ENCODE results near the gene ZNF816. TPM values are rescaled to one million over a fixed set of nuclear protein-coding genes. Genes with fewer than 3 reads are reported as not detected.
"Not testable (repeated sequence)": the region's sequence is repeated elsewhere in the genome, so short reads cannot be mapped to it uniquely, and the experiment has no call there.

Gene ZNF816
- total RNA-seq, 1 donor from 2014 or later: 9.0 TPM

GRCh38 chr19:52988506-52988905 lies 25.8 kb upstream of the ZNF816 start:
- H3K36me3 Mint-ChIP-seq (ENCODE audit: unreplicated experiment): peaks cover 48% of the 10 kb centered on the region
- H3K27ac Mint-ChIP-seq (ENCODE audit: unreplicated experiment): no peak overlapping the region
- H3K4me1 Mint-ChIP-seq (ENCODE audit: unreplicated experiment): peaks cover 25% of the 10 kb centered on the region
- H3K9me3 Mint-ChIP-seq (ENCODE audit: unreplicated experiment): peaks cover 16% of the 10 kb centered on the region
- no peak overlapping the region for H3K4me3 Mint-ChIP-seq (ENCODE audit: unreplicated experiment)
- no peak for DNase-seq (ENCODE audit: extremely low spot score, unreplicated experiment)
- H3K27me3 Mint-ChIP-seq (ENCODE audit: unreplicated experiment): no peaks in the 10 kb centered on the region
- no peak for TF ChIP-seq CTCF (IDR thresholded peaks at IDR 0.05)

- Mint-ChIP-seq H3K27ac (ENCODE audit: unreplicated experiment) (no peak overlapping the region), H3K4me3 (ENCODE audit: unreplicated experiment) (no peak overlapping the region), H3K9me3 (ENCODE audit: unreplicated experiment) (peaks cover 16% of the 10 kb centered on the region), H3K4me1 (ENCODE audit: unreplicated experiment) (peaks cover 14% of the 10 kb centered on the region), H3K36me3 (ENCODE audit: unreplicated experiment) (peaks cover 50% of the 10 kb centered on the region), H3K27me3 (ENCODE audit: unreplicated experiment) (no peaks in the 10 kb centered on the region)
- no peak for DNase-seq (ENCODE audit: extremely low spot score, unreplicated experiment)
- TF ChIP-seq CTCF (IDR thresholded peaks at IDR 0.05): no peak
Measured at GRCh38 chr19:52987221-52987620, 24.5 kb upstream of the ZNF816 start.

GRCh38 chr19:52983167-52983566 lies 20.5 kb upstream of the ZNF816 start:
- H3K9me3 Mint-ChIP-seq (ENCODE audit: unreplicated experiment): peaks cover 16% of the 10 kb centered on the region
- H3K4me3 Mint-ChIP-seq (ENCODE audit: unreplicated experiment); DNase-seq (ENCODE audit: extremely low spot score, unreplicated experiment); H3K27me3 Mint-ChIP-seq (ENCODE audit: unreplicated experiment); H3K27ac Mint-ChIP-seq (ENCODE audit: unreplicated experiment); H3K4me1 Mint-ChIP-seq (ENCODE audit: unreplicated experiment): not testable (repeated sequence)
- peaks cover 39% of the 10 kb centered on the region for H3K36me3 Mint-ChIP-seq (ENCODE audit: unreplicated experiment)

GRCh38 chr19:52981329-52981728 lies 18.6 kb upstream of the ZNF816 start:
- H3K4me1 Mint-ChIP-seq (ENCODE audit: unreplicated experiment): no peaks in the 10 kb centered on the region
- H3K27ac Mint-ChIP-seq (ENCODE audit: unreplicated experiment): no peak overlapping the region
- no peak for TF ChIP-seq CTCF (IDR thresholded peaks at IDR 0.05)
- H3K27me3 Mint-ChIP-seq (ENCODE audit: unreplicated experiment): no peaks in the 10 kb centered on the region
- no peak overlapping the region for H3K4me3 Mint-ChIP-seq (ENCODE audit: unreplicated experiment)
- DNase-seq (ENCODE audit: extremely low spot score, unreplicated experiment): no peak
- H3K9me3 Mint-ChIP-seq (ENCODE audit: unreplicated experiment): peaks cover 9% of the 10 kb centered on the region
- H3K36me3 Mint-ChIP-seq (ENCODE audit: unreplicated experiment): peaks cover 23% of the 10 kb centered on the region

- Mint-ChIP-seq H3K36me3 (ENCODE audit: unreplicated experiment) (peaks cover 37% of the 10 kb centered on the region), H3K4me1 (ENCODE audit: unreplicated experiment) (peaks cover 12% of the 10 kb centered on the region), H3K4me3 (ENCODE audit: unreplicated experiment) (no peak overlapping the region), H3K9me3 (ENCODE audit: unreplicated experiment) (peaks cover 33% of the 10 kb centered on the region), H3K27me3 (ENCODE audit: unreplicated experiment) (no peaks in the 10 kb centered on the region), H3K27ac (ENCODE audit: unreplicated experiment) (no peak overlapping the region)
- no peak for TF ChIP-seq CTCF (IDR thresholded peaks at IDR 0.05)
- DNase-seq (ENCODE audit: extremely low spot score, unreplicated experiment): no peak
Measured at GRCh38 chr19:52967772-52968171, 5.1 kb upstream of the ZNF816 start.

GRCh38 chr19:52963247-52963618 lies 552 bp upstream of the ZNF816 start:
- H3K27ac Mint-ChIP-seq (ENCODE audit: unreplicated experiment): peak overlapping the region; percentile 95
- DNase-seq (ENCODE audit: extremely low spot score, unreplicated experiment): no peak
- no peaks in the 10 kb centered on the region for H3K27me3 Mint-ChIP-seq (ENCODE audit: unreplicated experiment)
- peaks cover 22% of the 10 kb centered on the region for H3K4me1 Mint-ChIP-seq (ENCODE audit: unreplicated experiment)
- H3K36me3 Mint-ChIP-seq (ENCODE audit: unreplicated experiment): peaks cover 32% of the 10 kb centered on the region
- peak overlapping the region; percentile 94 for H3K4me3 Mint-ChIP-seq (ENCODE audit: unreplicated experiment)
- peaks cover 17% of the 10 kb centered on the region for H3K9me3 Mint-ChIP-seq (ENCODE audit: unreplicated experiment)
- no peak for TF ChIP-seq CTCF (IDR thresholded peaks at IDR 0.05)
